HG03159 (cell line): Measurements from ENCODE around the gene NEMF.
"Not testable (repeated sequence)": the region's sequence is repeated elsewhere in the genome, so short reads cannot be mapped to it uniquely, and the experiment has no call there.

ENCODE experiments used
- ATAC-seq: cut with Tn5 transposase; IDR thresholded peaks from one replicate; pipeline ENCODE4 v1.9.1; 2021; ENCODE audit warnings: mild to moderate bottlenecking, moderate library complexity; ENCODE audit not compliant: unreplicated experiment

Gene NEMF

DNA sequence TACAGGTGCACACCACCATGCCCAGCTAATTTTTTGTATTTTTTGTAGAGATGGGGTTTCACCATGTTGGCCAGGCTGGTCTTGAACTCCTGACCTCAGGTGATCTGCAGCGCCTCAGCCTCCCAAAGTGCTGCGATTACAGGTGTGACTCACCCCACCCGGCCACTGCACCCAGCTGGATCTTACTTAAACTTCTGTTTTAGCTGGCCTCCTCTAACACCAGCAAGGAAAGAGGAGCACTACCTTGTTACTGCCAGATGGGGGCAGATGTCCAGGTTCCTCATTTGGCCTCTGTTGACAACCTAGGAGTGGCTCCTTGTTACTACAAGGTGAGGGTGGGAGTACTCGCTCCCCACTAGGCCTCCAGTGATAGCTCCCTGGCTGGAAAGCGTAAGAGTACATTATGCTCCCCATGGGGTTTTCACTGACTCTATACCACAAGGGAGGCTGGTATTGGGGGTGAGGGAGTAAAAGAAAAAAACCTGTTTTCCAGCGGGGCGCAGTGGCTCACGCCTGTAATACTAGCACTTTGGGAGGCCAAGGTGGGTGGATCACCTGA is 27.1 kb upstream of the NEMF start:
- peak; percentile 82 for ATAC-seq

GRCh38 chr14:49876563-49877127 is 24.1 kb upstream of the NEMF start:
- no peak for ATAC-seq

GRCh38 chr14:49875640-49876198 is 23.1 kb upstream of the NEMF start:
- ATAC-seq: no peak

- not testable (repeated sequence) for ATAC-seq
These were observed 21.0 kb upstream of the NEMF start for GRCh38 chr14:49873548-49873947.

DNA sequence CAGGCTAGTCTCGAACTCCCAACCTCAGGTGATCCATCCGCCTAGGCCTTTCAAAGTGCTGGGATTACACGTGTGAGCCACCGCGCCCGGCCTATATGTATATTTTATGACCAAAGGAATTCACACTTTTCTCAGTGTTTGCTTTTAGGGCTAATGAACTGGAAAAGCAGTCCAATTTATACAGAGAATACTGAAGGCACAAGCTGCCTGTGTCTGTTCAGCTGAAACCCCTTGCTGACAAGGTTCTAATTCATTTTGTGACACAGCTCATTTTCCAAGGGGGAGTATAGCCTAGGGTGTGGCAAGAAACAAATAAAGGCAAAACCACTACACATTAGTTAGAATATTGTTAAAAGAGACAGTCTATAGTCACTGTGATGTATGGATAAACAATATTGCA is 18.3 kb upstream of the NEMF start:
- no peak for ATAC-seq

- ATAC-seq: no peak
These were observed 16.1 kb upstream of the NEMF start for GRCh38 chr14:49868720-49869114.

DNA sequence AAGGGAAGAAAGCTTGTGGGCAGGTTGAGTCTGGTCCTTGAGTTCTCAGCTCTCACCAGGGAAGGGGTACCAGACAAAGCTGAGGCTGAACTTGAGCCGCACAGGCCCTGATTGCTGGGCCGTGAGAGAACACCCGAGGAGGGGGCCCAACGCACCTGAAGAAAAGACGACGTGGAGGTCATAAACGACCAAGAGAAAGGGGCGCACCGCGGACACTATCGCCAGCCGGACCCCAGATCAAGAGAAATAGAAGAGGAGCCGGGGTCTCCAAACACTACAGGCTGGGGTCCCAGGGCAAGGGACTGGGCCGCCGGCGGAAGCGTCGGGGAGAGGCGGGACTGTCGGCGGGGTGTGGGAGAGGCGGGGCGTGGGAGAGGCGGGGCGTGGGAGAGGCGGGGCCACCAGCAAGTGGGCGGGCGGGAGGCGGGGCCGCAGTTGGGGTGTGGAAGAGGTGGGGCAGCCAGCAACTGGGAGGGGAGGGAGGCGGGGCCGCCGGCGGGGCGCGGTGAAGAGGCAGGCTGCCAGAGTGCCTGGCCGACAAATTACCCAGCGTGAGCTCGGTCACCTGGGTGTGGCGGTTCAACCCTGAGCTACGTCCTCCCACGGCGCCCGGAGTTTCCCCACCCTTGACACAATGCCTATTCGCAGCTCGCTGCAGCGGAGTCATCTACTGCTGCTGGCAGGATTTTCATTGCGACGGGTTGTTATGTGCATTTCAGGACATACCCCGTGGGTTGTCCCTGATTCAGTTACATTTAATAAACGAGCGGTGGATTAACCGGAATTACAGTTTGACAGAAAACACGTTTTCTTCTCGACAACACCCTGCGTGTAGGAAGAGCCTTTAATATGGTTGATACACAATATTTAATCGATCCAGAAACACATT is 15.5 kb upstream of the NEMF start:
- ATAC-seq: peak; percentile 86

DNA sequence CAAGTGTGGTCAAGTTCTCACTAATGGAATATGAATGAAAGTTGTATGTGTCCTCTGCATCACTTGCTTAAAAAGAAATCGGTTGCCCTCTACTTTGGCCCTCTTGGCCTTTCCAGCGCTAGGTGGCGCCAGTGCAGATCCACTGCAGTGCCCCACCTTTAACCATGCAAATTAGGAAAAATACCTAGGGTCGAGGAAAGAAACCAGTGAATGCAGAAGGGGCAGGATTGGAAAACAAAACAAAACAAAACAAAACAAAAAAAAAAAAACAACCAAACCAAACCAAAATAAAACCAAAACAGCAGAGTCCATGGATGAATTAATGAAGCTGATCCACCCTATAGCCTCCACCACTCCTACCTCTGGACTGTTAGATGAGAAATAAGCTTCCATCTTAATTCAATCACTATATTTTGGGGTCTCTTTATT is 12.9 kb upstream of the NEMF start:
- ATAC-seq: no peak

- no peak for ATAC-seq
These were observed 11.1 kb upstream of the NEMF start for GRCh38 chr14:49863487-49864281.

DNA sequence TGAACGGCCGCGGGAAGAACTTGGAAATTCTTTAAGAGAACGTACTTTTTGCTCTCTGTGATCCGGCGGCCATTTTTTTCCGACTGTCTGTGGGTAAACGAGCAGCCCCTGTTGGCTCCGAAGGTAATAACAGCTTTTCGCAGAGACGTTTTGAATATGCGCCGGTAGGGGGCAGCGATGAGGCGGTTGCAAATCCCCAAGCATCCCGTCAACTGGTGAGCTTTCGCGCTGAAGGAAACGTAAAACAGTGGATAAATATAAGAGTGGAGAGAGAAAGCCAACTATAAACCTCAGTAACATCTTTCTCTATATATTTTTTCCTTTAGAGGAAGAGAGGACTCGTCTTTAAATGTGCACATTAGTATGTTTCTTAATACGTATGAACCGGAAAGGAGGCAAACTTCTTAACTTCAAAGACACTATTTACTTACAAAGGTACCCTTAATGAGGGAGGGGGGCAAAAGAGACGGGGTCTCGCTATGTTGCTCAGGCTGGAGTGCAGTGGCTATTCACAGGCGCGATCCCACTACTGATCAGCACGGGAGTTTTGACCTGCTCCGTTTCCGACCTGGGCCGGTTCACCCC is 9.6 kb upstream of the NEMF start:
- peak; percentile 27 for ATAC-seq

DNA sequence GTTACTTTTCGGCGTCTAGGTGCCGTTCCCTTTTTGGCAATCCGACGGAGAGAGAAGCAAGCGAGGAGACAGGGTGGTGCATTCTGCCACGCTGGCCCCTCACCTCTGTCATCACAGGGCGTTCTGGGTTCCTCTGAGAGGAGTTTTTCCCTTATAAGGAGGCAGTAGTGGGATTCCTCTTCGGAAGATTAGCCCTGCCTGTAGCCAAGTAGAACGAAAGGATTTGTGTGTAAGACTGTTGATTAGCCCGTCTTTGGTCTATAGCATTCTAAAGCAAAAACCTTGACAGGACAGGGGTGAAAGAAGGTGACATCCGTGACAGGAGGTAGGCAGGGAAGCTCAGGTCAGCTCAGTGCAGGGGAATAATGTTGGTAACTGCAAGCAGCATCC is 9.1 kb upstream of the NEMF start:
- ATAC-seq: peak; percentile 16

DNA sequence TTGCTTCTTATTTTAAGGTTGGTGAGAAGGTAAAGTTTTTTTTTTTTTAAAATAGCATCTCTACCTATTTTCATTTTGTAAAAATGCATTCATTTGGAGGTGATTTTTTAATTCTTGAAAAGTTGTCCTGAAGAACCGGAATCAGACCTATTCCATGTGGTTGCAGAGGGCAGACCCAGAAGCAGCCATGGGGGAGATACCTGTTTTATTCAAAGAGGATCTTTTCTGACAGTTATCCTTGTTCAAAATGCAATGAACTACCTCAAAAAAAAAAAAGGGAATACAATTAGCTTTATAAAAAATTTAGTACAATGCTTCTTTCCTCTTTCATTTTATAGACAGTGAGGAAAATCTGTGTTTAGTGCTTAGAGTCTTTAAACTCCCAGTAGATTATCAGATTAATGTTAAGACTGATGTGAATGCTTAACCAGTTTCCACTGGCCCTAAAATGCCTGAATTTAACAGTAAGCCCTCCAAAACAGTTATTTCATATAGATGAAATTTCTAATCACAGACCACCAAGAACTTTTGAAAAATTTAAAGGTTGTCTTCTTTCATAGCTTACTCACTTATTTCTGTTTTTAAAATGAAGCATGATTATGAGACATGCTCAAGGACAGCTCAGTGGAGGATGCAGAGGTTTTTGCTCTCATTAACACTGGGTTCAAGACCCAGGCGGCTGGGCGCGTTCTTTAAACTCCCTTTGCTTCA is 8.6 kb upstream of the NEMF start:
- no peak for ATAC-seq

DNA sequence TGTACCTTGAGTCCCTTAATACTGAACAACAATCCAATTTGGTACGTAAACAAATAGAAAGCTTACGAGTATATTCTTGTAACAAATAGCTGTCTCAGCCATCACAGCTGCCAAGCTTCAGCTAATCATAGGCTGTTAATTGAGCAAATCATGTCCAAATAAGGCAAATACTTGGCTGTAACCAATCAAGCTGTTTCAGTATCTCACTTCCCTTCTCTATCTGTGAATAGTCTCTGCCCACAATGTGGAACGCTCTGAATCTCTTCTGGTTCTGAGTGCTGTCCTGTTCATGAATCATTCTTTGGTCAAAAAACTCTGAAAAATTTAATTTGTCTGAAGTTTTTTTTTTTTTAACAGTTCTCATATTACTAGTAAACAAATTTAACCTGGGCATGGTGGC is 5.8 kb upstream of the NEMF start:
- no peak for ATAC-seq

DNA sequence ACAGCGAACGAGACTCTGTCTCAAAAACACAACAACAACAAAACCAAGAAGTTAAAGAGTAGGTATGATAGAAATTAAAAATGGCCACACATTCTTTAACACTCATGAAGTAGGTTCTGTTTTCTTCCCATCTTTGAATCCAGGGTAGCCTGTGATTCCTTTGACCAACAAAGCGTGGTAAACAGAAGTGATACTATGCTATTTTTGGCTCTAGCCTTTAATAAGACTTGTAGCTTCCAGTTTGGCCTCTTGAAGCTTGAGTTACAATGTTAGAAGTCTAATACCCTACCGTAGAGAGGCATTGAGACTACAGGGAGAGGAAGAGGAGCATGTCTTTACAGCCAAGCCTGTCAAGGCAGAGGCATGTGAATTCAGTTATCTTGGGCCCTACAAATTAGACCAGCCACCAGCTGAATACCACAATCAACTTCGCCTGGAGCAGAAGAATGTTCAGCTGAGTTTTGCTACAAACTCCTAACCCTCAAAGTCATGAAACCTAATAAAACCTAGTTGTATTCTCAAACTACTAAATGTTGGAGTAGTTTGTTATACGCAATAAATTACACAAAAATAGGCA is 4.9 kb upstream of the NEMF start:
- ATAC-seq: no peak

DNA sequence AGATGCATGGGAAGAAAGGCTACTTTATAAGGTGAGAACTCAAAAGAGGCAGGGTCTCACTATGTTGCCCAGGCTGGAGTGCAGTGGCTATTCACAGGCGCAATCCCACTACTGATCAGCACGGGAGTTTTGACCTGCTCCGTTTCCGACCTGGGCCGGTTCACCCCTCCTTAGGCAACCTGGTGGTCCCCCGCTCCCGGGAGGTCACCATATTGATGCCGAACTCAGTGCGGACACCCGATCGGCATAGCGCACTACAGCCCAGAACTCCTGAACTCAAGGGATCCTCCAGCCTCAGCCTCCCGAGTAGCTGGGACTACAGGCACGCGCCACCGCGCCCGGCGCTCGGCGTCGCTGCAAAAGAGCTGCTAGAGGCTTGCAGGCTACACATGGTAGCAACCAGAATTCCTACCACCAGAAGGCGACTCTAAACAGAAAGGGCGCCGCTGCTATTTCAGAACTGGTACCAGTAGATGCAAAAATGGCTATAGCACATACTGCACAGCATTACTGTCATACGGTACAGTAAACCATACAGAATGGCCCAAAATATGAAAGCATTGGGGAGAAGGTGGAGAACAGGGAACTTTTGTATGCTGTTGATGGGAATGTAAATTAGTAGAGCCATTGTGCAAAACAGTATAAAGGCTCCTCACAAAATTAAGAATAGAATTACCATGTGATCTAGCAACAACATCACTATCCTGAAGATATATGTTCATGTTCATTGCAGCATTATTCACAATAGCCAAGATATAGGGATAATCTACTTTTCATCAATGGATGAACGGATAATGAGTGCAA is 1.2 kb upstream of the NEMF start:
- no peak for ATAC-seq

DNA sequence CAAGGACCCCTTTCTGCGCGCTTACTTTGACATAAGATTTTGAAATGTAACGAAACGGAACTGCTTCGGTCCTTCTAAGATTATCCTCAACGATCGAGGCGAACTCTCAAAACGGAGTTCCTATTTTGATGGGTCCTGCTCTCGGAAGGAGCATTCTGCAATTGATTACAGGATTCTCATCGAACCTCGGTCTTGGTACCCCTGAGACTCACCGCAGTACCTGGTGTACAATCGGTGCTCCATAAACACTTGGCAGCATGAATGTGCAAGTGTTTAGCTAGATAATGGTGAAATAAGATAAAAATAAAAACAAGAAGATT is 530 bp upstream of the NEMF start:
- no peak for ATAC-seq

DNA sequence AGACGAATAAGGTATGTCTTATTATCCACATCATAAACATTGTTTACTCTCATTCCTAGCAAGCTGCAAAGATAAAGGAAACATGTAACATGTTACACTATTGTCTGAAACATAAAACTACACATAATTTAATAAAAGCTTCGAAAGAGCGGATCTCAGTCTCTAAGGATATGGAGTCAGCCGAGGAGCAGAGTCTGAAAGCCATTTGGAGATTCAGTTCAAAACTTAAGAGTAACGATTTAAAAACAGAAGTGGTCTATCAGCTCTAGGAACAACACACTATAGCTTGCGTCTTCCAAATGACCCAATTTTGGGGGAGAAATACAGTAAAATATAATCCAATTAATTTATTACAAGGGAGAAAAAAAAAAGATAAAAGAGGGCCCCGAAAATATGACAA is 775 bp downstream of the NEMF start:
- ATAC-seq: no peak

GRCh38 chr14:49849213-49849847 is 3.3 kb downstream of the NEMF start:
- ATAC-seq: no peak

DNA sequence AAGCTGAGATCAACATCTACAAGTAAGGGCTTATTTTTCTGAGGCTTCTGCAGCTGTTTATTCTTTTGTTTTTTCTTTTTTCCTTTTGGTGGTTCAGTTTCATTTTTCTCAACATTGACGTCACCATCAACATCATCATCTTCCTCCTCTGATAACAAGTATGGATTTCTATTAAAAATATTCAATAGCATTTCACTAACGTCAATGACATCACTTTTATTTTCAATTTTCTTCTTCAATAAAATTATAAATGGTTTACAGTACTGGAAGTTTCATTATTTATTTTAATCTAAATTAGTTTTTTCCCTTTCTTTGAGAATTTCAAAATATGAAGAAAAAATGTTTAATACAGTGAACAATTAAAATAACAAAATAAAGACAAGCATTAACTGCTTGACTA is 23.9 kb downstream of the NEMF start:
- no peak for ATAC-seq
